OCI-LY3 (cell line): ENCODE results near the gene SERGEF.

Source experiments
- EZH2phosphoT487 ChIP-seq: fragments of 200-600 bp; shearing (Covaris generic); IDR thresholded peaks from 2 replicates; pipeline ENCODE4 v1.6.1; 2018; ENCODE audit warnings: antibody characterized with exemption, mixed run types, low read depth
- TF ChIP-seq, protein P1 (sequence below): fragments of 200-600, 300-600 bp; sonication (generic); IDR thresholded peaks from 2 replicates; pipeline ENCODE4 v1.5.1; 2014; ENCODE audit warnings: antibody characterized with exemption, low read length, low read depth

DNA sequence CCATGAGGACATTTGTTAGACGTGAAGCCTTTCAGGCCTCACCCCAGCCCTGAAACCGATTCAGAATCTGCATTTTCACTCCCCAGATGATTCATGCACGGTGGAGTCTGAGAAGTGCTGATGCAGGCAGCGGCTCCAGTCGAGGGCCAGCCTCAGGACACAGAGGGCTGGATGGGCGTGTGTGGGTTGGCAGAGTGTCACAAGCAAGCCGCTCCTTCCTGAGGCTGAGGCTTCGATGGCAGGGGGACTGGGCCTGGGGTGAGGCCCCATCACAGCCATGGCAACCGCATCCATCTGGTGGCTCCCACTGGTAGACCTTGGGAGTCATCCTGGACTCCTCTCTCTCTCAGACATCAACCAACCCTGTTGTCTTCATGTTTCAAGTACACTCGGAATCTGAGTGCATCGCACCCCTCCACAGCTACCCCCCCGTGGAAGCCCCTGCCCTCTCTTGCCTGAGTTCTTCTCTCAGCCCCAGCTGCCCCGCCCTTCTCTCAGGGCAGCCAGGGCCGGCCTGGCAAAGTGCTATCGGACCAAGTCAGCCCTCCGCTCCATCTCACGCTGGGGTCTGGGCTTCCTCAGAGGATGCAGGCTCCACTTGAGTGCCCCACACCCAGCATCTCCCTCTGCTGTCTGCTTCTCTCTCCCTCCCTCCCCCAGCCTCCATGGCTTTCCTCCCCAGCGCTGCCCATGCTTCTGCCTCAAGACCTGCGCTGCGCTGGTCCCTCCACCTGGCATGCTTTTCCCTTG lies 267.6 kb downstream of the SERGEF start:
- TF ChIP-seq, protein P1, sequence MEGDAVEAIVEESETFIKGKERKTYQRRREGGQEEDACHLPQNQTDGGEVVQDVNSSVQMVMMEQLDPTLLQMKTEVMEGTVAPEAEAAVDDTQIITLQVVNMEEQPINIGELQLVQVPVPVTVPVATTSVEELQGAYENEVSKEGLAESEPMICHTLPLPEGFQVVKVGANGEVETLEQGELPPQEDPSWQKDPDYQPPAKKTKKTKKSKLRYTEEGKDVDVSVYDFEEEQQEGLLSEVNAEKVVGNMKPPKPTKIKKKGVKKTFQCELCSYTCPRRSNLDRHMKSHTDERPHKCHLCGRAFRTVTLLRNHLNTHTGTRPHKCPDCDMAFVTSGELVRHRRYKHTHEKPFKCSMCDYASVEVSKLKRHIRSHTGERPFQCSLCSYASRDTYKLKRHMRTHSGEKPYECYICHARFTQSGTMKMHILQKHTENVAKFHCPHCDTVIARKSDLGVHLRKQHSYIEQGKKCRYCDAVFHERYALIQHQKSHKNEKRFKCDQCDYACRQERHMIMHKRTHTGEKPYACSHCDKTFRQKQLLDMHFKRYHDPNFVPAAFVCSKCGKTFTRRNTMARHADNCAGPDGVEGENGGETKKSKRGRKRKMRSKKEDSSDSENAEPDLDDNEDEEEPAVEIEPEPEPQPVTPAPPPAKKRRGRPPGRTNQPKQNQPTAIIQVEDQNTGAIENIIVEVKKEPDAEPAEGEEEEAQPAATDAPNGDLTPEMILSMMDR = no peak
- no peak for TF ChIP-seq EZH2phosphoT487
